ENCODE results near the gene TJP3.

Gene TJP3

GRCh38 chr19:3710265-3710812 lies 2.2 kb downstream of the TJP3 start:
- no peak for TF ChIP-seq CTCF (IDR thresholded peaks at IDR 0.05)
- no peak for DNase-seq (ENCODE audit: low spot score)
- Histone ChIP-seq H3K4me3 (no peak overlapping the region), H3K27ac (no peak overlapping the region)

GRCh38 chr19:3712663-3713611 lies 4.8 kb downstream of the TJP3 start:
- H3K27ac ChIP-seq: no peak overlapping the region
- DNase-seq (ENCODE audit: low spot score): no peak
- H3K4me3 ChIP-seq: no peak overlapping the region
- no peak for TF ChIP-seq CTCF (IDR thresholded peaks at IDR 0.05)

- TF ChIP-seq CTCF (IDR thresholded peaks at IDR 0.05): no peak
- no peak for DNase-seq (ENCODE audit: low spot score)
- no peak overlapping the region for H3K27ac ChIP-seq
- no peak overlapping the region for H3K4me3 ChIP-seq
These were observed 8.0 kb downstream of the TJP3 start for GRCh38 chr19:3716147-3716668.

- H3K4me3 ChIP-seq: no peak overlapping the region
- H3K27ac ChIP-seq: no peak overlapping the region
- DNase-seq (ENCODE audit: low spot score): no peak
- no peak for TF ChIP-seq CTCF (IDR thresholded peaks at IDR 0.05)
These were observed 11.7 kb downstream of the TJP3 start for GRCh38 chr19:3719868-3720267.

- no peak overlapping the region for H3K27ac ChIP-seq
- H3K4me3 ChIP-seq: no peak overlapping the region
- DNase-seq (ENCODE audit: low spot score): no peak
- no peak for TF ChIP-seq CTCF (IDR thresholded peaks at IDR 0.05)
These were observed 12.2 kb downstream of the TJP3 start for GRCh38 chr19:3720349-3720917.

GRCh38 chr19:3721131-3721886 lies 13.1 kb downstream of the TJP3 start:
- peak; percentile 78 for DNase-seq (ENCODE audit: low spot score)
- peak overlapping the region; percentile 40 for H3K4me3 ChIP-seq
- no peak for TF ChIP-seq CTCF (IDR thresholded peaks at IDR 0.05)
- H3K27ac ChIP-seq: no peak overlapping the region

All from coronary artery (tissue), 2 donors.